Measurements from ENCODE around the gene NAALADL1. TPM values are rescaled to one million over a fixed set of nuclear protein-coding genes. Genes with fewer than 3 reads are reported as not detected.
"Not testable (repeated sequence)": the region's sequence is repeated elsewhere in the genome, so short reads cannot be mapped to it uniquely, and the experiment has no call there.

NAALADL1 gene
- total RNA-seq, 1 experiment from 2014 or later = not detected

DNA sequence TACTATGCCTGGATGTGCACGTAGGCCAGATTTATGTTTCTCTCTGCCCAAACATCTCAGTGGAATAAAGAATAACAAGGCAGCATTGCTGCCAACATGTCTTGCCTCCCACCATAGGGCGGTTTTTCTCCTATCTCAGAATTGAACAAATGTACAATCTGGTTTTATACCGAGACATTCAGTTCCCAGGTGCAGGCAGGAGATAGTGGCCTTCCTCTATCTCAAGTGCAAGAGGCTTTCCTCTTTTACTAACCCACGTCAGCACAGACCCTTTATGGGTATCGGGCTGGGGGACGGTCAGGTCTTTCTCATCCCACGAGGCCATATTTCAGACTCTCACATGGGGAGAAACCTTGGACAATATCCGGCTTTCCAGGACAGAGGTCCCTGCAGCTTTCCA is 34.9 kb downstream of the NAALADL1 start:
- not testable (repeated sequence) for H3K27me3 ChIP-seq (ENCODE audit: low read length); H3K79me2 ChIP-seq (ENCODE audit: low read length); H3K9me3 ChIP-seq (ENCODE audit: low read length); H2AFZ ChIP-seq (ENCODE audit: low read length); H3K27ac ChIP-seq (ENCODE audit: low read length); H3K4me2 ChIP-seq (ENCODE audit: low read depth, low read length, poor library complexity, severe bottlenecking); H3K9ac ChIP-seq (ENCODE audit: low read length); H3K9me2 ChIP-seq (replicated peaks; ENCODE audit: insufficient read depth, low read length); H3K36me3 ChIP-seq (ENCODE audit: insufficient read depth, low read length); H4K20me1 ChIP-seq (ENCODE audit: insufficient read depth, low read depth, low read length); H3K4me3 ChIP-seq (ENCODE audit: low read length); DNase-seq
- H3K4me1 ChIP-seq (ENCODE audit: low read length) = peaks cover 15% of the 10 kb centered on the region

DNA sequence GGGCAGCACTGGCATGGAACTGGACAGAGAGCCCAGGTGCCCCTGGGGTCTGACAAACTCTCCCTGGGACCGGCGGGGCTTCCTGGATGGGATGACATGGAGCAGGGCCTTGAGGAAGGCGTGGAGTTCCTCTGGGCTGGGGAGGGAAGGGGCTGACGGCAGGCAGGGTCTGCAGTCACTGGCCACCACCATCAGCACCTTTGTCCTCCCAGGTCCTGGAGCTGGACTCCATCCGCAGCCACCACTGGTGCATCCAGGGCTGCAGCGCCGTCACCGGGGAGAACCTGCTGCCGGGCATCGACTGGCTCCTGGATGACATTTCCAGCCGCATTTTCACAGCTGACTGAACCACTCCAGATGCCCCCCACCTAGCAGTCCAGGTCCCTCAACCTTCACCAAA is 36.8 kb downstream of the NAALADL1 start:
- H3K27me3 ChIP-seq (ENCODE audit: low read length) = no peaks in the 10 kb centered on the region
- H2AFZ ChIP-seq (ENCODE audit: low read length) = no peak overlapping the region
- H3K4me3 ChIP-seq (ENCODE audit: low read length) = no peak overlapping the region
- H3K36me3 ChIP-seq (ENCODE audit: insufficient read depth, low read length) = peaks cover 13% of the 10 kb centered on the region; the same call in 1 of the 2 replicates
- H3K9me2 ChIP-seq (replicated peaks; ENCODE audit: insufficient read depth, low read length) = no peaks in the 10 kb centered on the region
- H3K4me2 ChIP-seq (ENCODE audit: low read depth, low read length, poor library complexity, severe bottlenecking) = no peak overlapping the region
- DNase-seq = no peak
- H3K27ac ChIP-seq (ENCODE audit: low read length) = no peak overlapping the region
- H3K9ac ChIP-seq (ENCODE audit: low read length) = no peak overlapping the region
- H3K4me1 ChIP-seq (ENCODE audit: low read length) = no peaks in the 10 kb centered on the region
- no peaks in the 10 kb centered on the region for H4K20me1 ChIP-seq (ENCODE audit: insufficient read depth, low read depth, low read length)
- no peaks in the 10 kb centered on the region for H3K9me3 ChIP-seq (ENCODE audit: low read length)
- peaks cover under 1% of the 10 kb centered on the region; the same call in 1 of the 2 replicates for H3K79me2 ChIP-seq (ENCODE audit: low read length)

DNA sequence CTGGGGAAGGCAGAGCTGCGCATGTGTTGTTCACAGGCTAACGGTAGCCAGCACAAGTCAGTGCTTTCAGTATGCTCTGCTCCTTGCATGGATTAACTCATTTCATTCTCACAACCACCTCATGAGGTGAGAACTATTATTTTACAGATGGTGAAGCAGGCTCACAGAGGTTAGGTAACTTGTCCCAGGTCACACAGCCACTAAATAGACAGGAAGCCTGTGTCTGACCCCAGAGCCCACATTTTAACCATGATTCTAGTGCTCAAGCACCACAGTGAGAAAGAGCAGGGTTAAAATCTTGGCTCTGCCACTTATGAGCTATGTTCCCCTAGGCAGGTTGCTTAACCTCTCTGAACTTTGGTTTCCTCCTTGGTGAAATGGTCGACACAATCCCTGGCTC is 37.4 kb downstream of the NAALADL1 start:
- H3K9me3 ChIP-seq (ENCODE audit: low read length) = no peaks in the 10 kb centered on the region
- H3K79me2 ChIP-seq (ENCODE audit: low read length) = peaks cover 5% of the 10 kb centered on the region; the same call in 1 of the 2 replicates
- no peak overlapping the region for H2AFZ ChIP-seq (ENCODE audit: low read length)
- H3K36me3 ChIP-seq (ENCODE audit: insufficient read depth, low read length) = peaks cover 13% of the 10 kb centered on the region; the same call in 1 of the 2 replicates
- no peaks in the 10 kb centered on the region for H3K27me3 ChIP-seq (ENCODE audit: low read length)
- no peak overlapping the region for H3K27ac ChIP-seq (ENCODE audit: low read length)
- H3K9ac ChIP-seq (ENCODE audit: low read length) = no peak overlapping the region
- H3K4me3 ChIP-seq (ENCODE audit: low read length) = no peak overlapping the region
- no peaks in the 10 kb centered on the region for H3K9me2 ChIP-seq (replicated peaks; ENCODE audit: insufficient read depth, low read length)
- no peak for DNase-seq
- H4K20me1 ChIP-seq (ENCODE audit: insufficient read depth, low read depth, low read length) = no peaks in the 10 kb centered on the region
- no peak overlapping the region for H3K4me2 ChIP-seq (ENCODE audit: low read depth, low read length, poor library complexity, severe bottlenecking)
- no peaks in the 10 kb centered on the region for H3K4me1 ChIP-seq (ENCODE audit: low read length)

DNA sequence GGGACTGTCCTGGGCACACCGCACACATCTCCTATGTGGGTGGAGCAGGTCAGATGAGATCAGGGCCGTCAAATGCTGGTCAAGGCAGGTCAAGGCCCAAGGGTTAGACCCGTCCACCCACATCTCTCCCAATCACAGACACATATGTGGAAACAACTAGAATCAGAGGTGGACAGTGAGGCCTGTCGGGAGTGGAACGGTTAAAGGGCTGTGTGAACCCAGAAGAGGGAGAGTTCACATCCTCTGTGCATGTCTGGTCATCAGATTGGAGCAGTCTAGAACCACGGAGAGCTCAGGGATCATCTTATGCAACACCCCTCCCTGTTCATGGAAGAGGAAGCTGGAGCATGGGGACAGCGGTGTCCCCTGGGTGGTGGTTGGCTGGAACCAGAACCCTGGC is 38.5 kb downstream of the NAALADL1 start:
- H3K79me2 ChIP-seq (ENCODE audit: low read length) = peaks cover 15% of the 10 kb centered on the region
- no peaks in the 10 kb centered on the region for H3K9me2 ChIP-seq (replicated peaks; ENCODE audit: insufficient read depth, low read length)
- H3K4me1 ChIP-seq (ENCODE audit: low read length) = peaks cover 6% of the 10 kb centered on the region
- DNase-seq = no peak
- no peak overlapping the region for H3K27ac ChIP-seq (ENCODE audit: low read length)
- H2AFZ ChIP-seq (ENCODE audit: low read length) = no peak overlapping the region
- no peaks in the 10 kb centered on the region for H4K20me1 ChIP-seq (ENCODE audit: insufficient read depth, low read depth, low read length)
- H3K27me3 ChIP-seq (ENCODE audit: low read length) = no peaks in the 10 kb centered on the region
- no peaks in the 10 kb centered on the region for H3K9me3 ChIP-seq (ENCODE audit: low read length)
- no peak overlapping the region for H3K4me2 ChIP-seq (ENCODE audit: low read depth, low read length, poor library complexity, severe bottlenecking)
- H3K36me3 ChIP-seq (ENCODE audit: insufficient read depth, low read length) = peaks cover 13% of the 10 kb centered on the region; the same call in 1 of the 2 replicates
- no peak overlapping the region for H3K9ac ChIP-seq (ENCODE audit: low read length)
- no peak overlapping the region for H3K4me3 ChIP-seq (ENCODE audit: low read length)

DNA sequence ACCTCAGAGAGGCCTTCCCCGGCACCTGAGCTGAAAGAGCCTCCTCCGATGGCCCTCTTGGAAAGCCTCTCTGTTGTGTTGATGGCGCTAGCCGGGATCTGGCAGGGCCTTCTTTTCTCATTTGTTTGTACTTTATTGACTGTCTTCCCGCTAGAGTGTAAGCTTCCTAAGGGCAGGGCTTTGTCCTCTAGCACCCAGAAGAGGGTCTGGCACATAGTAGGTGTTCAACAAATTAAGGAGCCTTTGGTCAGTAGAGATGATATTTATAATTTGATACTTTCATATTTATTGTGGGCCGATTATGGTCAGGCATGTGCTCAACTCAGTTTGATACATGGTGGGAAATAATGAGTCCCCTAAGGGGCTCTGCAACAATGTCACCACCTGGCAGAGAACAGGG is 40.4 kb downstream of the NAALADL1 start:
- H3K4me3 ChIP-seq (ENCODE audit: low read length) = no peak overlapping the region
- peaks cover 13% of the 10 kb centered on the region; the same call in 1 of the 2 replicates for H3K36me3 ChIP-seq (ENCODE audit: insufficient read depth, low read length)
- H3K9ac ChIP-seq (ENCODE audit: low read length) = no peak overlapping the region
- no peak overlapping the region for H2AFZ ChIP-seq (ENCODE audit: low read length)
- H3K4me1 ChIP-seq (ENCODE audit: low read length) = peaks cover 17% of the 10 kb centered on the region
- no peak overlapping the region for H3K4me2 ChIP-seq (ENCODE audit: low read depth, low read length, poor library complexity, severe bottlenecking)
- peaks cover 18% of the 10 kb centered on the region for H3K79me2 ChIP-seq (ENCODE audit: low read length)
- DNase-seq = no peak
- H3K27ac ChIP-seq (ENCODE audit: low read length) = no peak overlapping the region
- H3K9me2 ChIP-seq (replicated peaks; ENCODE audit: insufficient read depth, low read length) = no peaks in the 10 kb centered on the region
- H4K20me1 ChIP-seq (ENCODE audit: insufficient read depth, low read depth, low read length) = no peaks in the 10 kb centered on the region
- H3K9me3 ChIP-seq (ENCODE audit: low read length) = no peaks in the 10 kb centered on the region
- H3K27me3 ChIP-seq (ENCODE audit: low read length) = no peaks in the 10 kb centered on the region

DNA sequence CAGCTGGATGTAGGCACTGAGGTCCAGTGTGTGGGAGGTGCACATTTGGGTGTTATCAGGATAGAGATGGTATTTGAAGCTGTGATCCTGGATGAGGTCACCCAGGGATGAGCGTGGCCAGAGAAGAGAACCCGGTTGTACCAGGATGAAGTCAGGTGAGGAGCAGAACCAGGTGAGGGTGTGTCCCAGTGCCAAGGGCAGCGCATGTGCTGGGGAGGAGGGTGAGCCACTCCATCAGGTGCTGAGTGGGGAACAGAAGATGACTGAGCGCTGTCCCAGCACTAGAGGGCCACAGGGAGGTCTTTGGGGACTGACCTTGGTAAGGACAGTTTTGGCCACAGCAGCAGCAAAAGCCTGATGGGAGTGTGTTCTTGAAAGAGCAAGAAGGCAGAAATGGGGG is 41.6 kb downstream of the NAALADL1 start:
- peaks cover 13% of the 10 kb centered on the region; the same call in 1 of the 2 replicates for H3K36me3 ChIP-seq (ENCODE audit: insufficient read depth, low read length)
- H3K4me2 ChIP-seq (ENCODE audit: low read depth, low read length, poor library complexity, severe bottlenecking) = no peak overlapping the region

DNA sequence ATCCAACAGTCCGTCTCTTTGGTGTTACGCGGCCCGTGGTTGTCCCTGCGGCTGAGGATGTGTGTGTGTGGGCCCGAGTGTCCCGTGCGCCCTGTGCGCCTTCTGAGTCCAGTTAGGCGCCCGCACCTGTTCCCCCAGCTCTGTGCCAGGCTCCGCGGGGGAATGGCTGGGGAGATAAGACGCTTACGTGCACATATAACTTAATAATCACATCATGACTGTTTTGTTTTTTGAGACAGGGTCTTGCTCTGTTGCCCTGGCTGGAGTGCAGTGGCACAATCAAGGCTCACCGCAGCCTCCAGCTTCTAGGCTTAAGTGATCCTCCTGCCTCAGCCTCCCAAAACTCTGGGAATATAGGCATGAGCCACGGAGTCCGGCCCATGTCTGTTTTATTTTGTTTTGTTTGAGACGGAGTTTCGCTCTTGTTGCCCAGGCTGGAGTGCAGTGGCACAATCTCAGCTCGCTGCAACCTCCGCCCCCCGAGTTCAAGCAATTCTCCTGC is 43.6 kb downstream of the NAALADL1 start:
- Histone ChIP-seq H3K27ac (ENCODE audit: low read length) (peak overlapping the region; percentile 85), H3K27me3 (ENCODE audit: low read length) (no peaks in the 10 kb centered on the region), H3K4me3 (ENCODE audit: low read length) (peak overlapping the region; percentile 75), H3K9me2 (replicated peaks; ENCODE audit: insufficient read depth, low read length) (no peaks in the 10 kb centered on the region), H3K9me3 (ENCODE audit: low read length) (no peaks in the 10 kb centered on the region), H3K9ac (ENCODE audit: low read length) (peak overlapping the region; percentile 95), H4K20me1 (ENCODE audit: insufficient read depth, low read depth, low read length) (no peaks in the 10 kb centered on the region), H3K4me1 (ENCODE audit: low read length) (peaks cover 17% of the 10 kb centered on the region), H2AFZ (ENCODE audit: low read length) (peak overlapping the region; percentile 93; the same call in 1 of the 2 replicates), H3K36me3 (ENCODE audit: insufficient read depth, low read length) (peaks cover 13% of the 10 kb centered on the region; the same call in 1 of the 2 replicates), H3K79me2 (ENCODE audit: low read length) (peaks cover 18% of the 10 kb centered on the region), H3K4me2 (ENCODE audit: low read depth, low read length, poor library complexity, severe bottlenecking) (peak overlapping the region; percentile 94)
- no peak for DNase-seq

More for the DNA sequence above, 41.6 kb downstream of the NAALADL1 start:
- H3K9me2 ChIP-seq (replicated peaks; ENCODE audit: insufficient read depth, low read length) = no peaks in the 10 kb centered on the region
- no peak overlapping the region for H3K4me3 ChIP-seq (ENCODE audit: low read length)
- no peak overlapping the region for H3K9ac ChIP-seq (ENCODE audit: low read length)
- no peak for DNase-seq
- peaks cover 17% of the 10 kb centered on the region for H3K4me1 ChIP-seq (ENCODE audit: low read length)
- peaks cover 18% of the 10 kb centered on the region for H3K79me2 ChIP-seq (ENCODE audit: low read length)
- no peaks in the 10 kb centered on the region for H4K20me1 ChIP-seq (ENCODE audit: insufficient read depth, low read depth, low read length)
- no peak overlapping the region for H3K27ac ChIP-seq (ENCODE audit: low read length)
- no peaks in the 10 kb centered on the region for H3K27me3 ChIP-seq (ENCODE audit: low read length)
- H3K9me3 ChIP-seq (ENCODE audit: low read length) = no peaks in the 10 kb centered on the region
- no peak overlapping the region for H2AFZ ChIP-seq (ENCODE audit: low read length)

DNA sequence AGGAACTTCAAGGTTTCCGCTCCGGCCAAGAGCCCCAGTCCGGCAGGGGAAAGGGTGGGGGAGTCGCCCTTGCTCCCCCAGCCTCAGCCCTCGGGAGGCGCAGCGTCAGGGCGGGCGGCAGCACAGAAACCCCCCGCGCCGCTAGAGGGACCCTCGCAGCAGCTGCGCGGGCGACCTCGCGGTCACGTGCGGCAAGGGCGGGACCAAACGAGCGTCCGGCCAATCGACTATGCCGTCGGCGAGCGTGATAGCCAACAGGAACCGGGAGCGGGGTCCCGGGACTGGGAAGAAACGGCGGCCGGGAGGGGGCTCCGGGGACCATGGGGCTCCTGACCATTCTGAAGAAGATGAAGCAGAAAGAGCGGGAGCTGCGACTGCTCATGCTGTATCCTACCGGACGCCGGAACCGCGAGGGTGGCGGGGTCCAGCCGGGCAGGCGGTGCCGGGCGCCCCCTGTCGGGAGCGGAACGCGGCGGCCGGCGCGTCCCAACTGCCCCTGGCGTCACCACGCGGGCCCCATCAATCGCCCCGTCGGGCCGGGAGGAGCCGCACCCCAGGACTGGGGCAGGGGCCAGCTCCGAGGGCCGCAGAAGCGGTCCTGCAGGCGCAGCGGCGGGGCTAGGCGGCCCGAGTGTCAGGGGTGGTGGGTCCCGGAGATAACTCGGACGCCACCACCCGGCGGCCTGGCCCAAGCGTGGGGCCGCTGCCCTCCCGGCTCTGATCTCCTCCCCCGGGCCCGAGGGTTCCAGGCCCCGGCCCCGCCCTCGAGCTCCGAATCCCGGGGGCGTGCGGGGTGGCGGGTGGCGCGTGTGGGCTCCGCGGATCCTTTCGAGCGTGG is 44.2 kb downstream of the NAALADL1 start, which contains the start of gene ARL2:
Gene ARL2, plus strand, starts transcription at position 273 of the 838 bp plus-strand sequence. Its CDS starts 48 bp downstream, at position 321.
- peak within 1 kb of the TSS; percentile 85 for H3K27ac ChIP-seq (ENCODE audit: low read length)
- peak within 1 kb of the TSS; percentile 94 for H3K4me2 ChIP-seq (ENCODE audit: low read depth, low read length, poor library complexity, severe bottlenecking)
- DNase-seq = peak; percentile 96
- peaks cover 17% of the 10 kb centered on the region for H3K4me1 ChIP-seq (ENCODE audit: low read length)
- peaks cover 18% of the 10 kb centered on the region for H3K79me2 ChIP-seq (ENCODE audit: low read length)
- no peaks in the 10 kb centered on the region for H3K27me3 ChIP-seq (ENCODE audit: low read length)
- no peaks in the 10 kb centered on the region for H4K20me1 ChIP-seq (ENCODE audit: insufficient read depth, low read depth, low read length)
- peak within 1 kb of the TSS; percentile 75 for H3K4me3 ChIP-seq (ENCODE audit: low read length)
- no peaks in the 10 kb centered on the region for H3K9me2 ChIP-seq (replicated peaks; ENCODE audit: insufficient read depth, low read length)
- H3K9me3 ChIP-seq (ENCODE audit: low read length) = no peaks in the 10 kb centered on the region
- peaks cover 13% of the 10 kb centered on the region; the same call in 1 of the 2 replicates for H3K36me3 ChIP-seq (ENCODE audit: insufficient read depth, low read length)
- H2AFZ ChIP-seq (ENCODE audit: low read length) = peak within 1 kb of the TSS; percentile 93
- peak within 1 kb of the TSS; percentile 95 for H3K9ac ChIP-seq (ENCODE audit: low read length)
